GM19025 (cell line): ENCODE measurements around the gene EEF1AKMT1.
A peak's percentile ranks its signal among the peaks of the same experiment; 100 is the strongest.

Source experiments
- ATAC-seq: cut with Tn5 transposase; IDR thresholded peaks from one replicate; pipeline ENCODE4 v1.9.1; 2021; ENCODE audit warnings: mild to moderate bottlenecking, low read depth, moderate library complexity; ENCODE audit not compliant: unreplicated experiment

EEF1AKMT1 gene

GRCh38 chr13:20721058-20721453, 52.7 kb downstream of the EEF1AKMT1 start:
- ATAC-seq: no peak

DNA sequence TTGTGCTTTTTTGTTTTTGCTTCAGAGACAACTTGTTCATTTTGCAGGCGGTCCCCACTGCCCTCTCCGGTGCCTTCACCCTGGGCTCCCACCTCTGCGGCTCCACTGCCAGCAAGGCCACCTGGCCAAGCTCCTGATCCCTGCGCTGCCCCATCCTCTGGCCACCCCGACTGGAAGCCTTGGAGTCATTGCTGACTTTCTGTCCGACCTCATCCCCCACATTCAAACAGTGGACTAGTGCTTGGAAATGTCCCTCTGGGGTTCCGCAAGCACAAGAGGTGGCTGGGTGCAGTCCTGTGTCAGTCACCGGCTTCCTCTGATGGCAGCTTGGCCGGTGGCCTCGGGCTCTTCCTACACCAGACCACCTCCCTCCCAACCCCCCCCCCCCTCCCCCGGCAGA, 53.3 kb downstream of the EEF1AKMT1 start:
- ATAC-seq: no peak

GRCh38 chr13:20719783-20720182, 54.0 kb downstream of the EEF1AKMT1 start:
- no peak for ATAC-seq

- ATAC-seq: no peak
Measured at GRCh38 chr13:20718958-20719566, 54.7 kb downstream of the EEF1AKMT1 start.

DNA sequence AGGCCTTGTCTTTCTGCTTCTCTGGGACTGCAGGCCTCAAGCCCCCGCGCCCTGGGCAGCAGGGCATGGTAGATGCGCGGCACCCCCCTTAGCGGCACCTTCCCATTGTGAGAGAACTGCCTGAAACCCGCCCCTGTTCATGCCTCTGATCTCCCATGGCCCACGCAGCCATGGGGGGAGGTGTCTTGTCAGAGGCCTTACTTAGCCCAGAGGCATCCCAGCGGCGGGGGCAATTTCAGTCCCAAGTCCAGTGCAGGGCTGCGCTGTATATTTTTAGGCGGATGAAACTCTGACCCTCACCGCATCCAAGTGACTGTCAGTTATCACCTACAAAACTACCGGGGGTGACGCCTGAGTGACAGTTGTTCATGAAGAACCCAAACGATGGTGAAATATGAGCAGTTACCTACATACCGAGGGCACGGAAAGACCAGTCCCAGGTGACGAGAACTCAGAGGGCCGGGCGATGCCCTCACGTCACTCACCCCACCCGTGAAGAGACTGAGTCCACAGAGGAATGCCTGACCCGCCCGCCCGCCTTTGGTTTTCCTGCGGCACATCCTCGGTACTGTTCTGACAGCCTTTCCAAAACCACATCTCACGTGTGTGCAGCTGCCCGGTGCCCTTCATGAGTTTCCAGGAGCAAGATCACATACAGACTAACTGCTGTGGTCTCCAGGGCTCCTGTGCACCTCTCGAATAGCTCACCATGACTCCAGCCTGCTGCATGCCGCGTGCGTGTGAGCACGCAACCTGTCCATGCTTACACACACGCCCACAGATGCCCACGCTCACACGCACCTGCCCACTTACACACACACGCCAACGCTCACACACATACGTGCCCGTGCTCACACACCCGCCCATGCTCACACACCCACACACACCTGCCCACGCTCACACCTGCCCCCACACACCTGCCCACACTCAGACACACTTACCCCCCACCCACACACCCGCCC, 55.9 kb downstream of the EEF1AKMT1 start:
- no peak for ATAC-seq

DNA sequence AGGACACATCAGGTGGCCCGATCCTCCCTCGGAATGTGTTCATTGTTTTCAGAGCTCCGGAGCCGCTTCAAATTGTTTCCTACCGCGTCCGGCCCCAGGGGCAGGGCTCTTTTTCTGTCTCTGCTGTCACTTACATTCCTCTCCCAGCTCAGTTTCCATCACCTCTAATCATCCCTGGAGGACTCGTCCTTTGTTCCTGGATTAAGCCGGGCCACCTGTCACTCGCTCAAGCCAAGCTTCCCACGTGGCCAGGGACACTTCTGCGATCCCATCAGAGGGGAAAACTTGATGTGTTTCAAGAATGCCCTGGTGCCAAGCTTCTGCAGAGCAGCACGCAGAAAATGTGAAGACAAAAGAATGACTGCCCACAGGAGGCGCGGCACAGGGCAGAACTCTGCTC, 56.8 kb downstream of the EEF1AKMT1 start:
- no peak for ATAC-seq

- ATAC-seq: no peak
Measured at GRCh38 chr13:20715330-20715712, 58.4 kb downstream of the EEF1AKMT1 start.

DNA sequence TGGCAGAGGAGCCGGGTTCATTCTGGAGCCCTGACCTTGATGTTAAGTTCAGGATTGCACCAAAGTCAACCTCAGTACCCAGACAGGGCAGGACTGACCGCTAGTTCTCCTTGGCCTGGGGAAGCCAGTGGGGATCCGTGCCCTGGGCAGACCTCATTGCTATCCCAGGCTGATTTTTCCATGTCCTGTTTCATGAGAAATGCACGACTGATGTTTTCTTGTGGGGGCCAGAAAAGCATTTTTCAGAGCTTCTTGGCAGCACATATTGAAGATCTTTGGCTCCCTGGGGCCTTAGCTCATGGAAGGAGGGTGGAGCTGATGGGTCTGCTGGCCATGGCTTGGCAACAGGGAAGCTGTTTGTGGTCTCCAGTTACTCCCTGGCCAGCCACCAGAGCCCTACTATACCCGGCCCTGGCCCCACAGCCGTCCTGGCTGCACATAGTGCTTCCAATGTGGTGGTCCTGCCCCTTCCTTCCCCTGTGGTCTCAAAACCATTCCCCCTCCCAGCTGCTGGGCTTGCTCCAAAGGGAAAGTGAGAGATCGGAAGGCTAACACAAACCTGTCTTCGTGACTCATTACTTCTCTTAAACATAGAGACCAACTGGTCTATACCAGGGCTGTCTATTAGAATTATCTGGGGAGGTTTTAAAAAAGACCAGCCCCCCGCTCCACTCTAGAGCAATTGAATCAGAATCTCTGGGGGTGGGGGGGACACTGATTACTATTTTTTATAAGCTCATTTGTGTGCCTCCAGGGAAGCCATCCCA, 59.0 kb downstream of the EEF1AKMT1 start:
- no peak for ATAC-seq

DNA sequence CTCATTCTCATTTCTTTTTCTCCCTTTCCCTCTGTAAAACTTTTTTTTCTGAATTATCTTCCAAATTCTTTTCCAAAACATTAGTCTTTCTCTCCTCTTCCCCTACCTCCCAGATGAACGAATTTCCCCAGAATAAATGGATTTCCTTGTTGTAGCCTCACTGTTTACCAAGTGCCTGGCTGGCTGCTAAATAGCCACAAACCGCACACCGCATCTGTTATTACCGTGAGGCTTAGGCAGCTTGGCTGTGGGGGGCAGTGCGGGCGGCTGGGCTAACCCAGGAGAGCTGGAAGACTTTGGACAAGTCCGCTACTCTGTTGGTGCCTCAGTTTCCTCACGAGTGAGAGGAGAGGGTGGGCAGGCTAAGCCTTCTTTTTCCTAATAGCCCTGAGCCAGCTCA, 59.6 kb downstream of the EEF1AKMT1 start:
- no peak for ATAC-seq

DNA sequence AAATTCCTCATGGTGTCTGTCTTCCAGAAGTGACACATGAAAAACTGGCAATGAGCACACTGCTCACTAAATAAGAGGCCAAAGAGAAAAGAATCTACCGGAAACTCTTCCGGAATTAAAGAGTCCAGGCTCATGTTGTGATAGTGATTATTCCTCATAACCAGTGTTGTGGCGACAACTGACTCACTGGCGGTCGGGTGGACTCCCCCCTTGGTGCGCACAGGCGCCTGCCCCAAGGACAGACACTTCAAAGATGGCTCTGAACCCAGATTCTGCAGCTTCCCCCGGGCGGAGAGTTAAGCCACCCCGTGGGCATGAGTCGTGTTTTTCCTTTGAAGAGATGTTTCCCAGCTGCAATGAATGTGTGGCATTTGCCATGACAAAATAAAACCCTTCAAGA, 60.0 kb downstream of the EEF1AKMT1 start:
- ATAC-seq: no peak

DNA sequence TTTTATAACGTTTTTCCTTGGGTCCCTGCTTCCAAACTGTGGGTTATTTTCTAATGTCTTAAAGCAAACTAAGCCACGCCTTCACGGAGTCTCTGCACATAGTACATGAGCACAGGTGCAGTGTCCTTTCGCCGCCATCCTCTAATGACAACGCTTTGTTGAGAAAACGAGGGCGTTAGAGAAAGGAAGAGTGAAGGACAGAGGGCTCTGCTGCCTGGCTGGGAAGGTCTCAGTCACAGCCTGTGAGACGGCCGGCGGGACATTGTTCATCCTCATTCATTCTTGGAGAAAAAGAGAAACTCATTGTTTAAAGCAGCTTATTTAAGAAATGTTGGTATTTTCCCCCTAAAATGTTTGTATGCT, 60.8 kb downstream of the EEF1AKMT1 start:
- ATAC-seq: no peak

- no peak for ATAC-seq
Measured at GRCh38 chr13:20711301-20712044, 62.3 kb downstream of the EEF1AKMT1 start.

DNA sequence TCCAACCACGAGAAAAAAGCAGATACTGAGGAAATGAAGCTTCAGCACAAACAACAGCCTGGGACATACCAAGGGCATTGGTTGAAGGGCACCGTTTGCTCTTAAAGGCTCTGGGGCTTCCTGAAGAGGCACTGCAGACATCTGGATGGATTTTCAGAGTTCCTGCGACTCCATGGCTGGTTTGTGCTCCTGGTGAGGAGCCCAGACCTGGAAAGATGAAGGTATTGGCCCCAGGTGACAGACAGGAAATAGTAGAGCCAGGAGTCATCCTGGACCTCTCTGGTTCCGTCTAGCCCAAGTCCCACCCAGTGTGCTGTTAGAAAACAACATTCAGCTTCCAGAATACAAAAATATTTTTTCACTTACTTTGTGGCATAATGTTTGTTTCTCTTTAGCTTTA, 64.0 kb downstream of the EEF1AKMT1 start:
- no peak for ATAC-seq

DNA sequence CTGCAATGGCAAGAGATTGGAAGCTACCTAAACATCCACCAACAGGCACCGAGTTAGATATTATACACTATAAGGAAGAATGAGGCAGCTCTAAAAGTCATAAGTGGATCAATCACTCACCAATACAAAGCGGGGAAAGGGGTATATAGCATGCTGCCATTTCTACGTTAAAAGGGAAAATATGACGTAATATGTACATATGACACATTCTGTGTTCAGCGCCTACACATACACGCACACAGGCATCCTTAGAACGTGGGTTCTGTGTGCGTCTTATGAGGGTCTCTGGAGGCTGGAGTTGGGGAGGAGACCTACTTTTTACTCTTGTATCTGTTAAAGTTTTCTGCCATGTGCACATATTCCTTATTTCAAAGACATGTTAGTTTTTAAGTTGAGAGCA, 64.4 kb downstream of the EEF1AKMT1 start:
- ATAC-seq: no peak

- no peak for ATAC-seq
Measured at GRCh38 chr13:20708216-20708615, 65.5 kb downstream of the EEF1AKMT1 start.

DNA sequence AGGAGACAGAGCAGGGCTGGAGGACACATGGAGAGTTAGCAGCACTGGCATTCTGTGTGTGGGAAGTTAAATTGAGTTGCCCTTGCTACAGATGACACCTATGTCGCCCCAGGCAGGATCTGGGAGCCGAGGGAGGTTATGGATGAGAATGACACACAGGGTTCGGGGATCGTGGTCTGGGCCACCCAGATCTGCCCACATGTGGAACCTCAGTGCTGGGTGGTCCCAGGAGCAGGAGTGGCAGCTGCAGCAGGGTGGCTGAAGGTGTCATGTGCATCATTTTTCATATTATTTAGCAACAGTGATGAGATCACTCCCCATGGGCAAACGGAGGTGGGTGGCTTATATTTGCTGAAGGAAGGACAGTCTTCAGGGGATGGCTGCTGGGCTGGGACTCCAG, 67.1 kb downstream of the EEF1AKMT1 start:
- ATAC-seq: no peak

GRCh38 chr13:20704459-20705069, 69.2 kb downstream of the EEF1AKMT1 start:
- no peak for ATAC-seq

DNA sequence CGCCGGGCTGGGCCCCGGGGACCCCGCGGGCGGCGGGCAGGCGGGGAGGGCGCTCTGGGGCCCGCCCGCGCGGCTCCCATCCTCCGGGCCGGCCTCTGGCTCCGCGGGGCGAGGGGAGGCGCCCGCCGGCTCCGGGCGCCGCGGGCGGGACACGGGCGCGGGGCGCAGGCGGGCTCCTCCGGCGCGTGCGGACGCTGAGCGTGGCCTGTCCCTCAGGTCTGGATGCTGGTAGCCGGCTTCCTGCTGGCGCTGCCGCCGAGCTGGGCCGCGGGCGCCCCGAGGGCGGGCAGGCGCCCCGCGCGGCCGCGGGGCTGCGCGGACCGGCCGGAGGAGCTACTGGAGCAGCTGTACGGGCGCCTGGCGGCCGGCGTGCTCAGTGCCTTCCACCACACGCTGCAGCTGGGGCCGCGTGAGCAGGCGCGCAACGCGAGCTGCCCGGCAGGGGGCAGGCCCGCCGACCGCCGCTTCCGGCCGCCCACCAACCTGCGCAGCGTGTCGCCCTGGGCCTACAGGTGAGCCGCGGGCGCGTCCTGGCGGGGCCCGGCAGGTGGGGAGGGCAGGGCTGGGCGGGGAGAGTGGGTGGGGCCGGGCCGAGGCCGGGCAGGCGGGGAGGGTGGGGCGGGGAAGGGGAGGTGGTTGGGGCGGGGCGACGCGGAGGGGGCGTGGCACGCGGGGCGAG, 69.8 kb downstream of the EEF1AKMT1 start:
- peak; percentile 95 for ATAC-seq

- peak; percentile 27 for ATAC-seq
Measured at GRCh38 chr13:20702915-20703779, 70.6 kb downstream of the EEF1AKMT1 start, which contains the start of gene IL17D. Gene IL17D (plus strand): TSS chr13:20703699. CDS start chr13:20704002, 303 bp downstream.
